ENCODE measurements around the gene KIAA0825.

KIAA0825 gene

DNA sequence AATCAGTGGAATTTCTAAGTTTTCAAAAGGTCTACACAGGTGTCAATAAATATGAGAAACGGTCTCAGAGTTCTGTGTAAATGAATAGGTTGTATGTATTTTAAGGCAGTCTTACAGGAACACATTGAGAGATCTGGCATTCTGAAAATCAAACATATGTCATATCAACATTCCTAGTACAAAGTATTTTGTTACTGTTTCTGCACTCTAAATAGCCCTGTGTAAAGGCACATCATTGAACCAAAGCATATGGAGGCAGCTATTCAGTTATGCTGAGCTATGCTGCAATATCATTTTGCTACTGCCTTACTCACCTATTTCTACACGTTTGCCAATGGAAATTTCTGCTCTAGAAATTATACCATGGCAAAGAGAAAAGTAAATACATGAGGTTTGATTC is 379.1 kb downstream of the KIAA0825 start:
- no peak for DNase-seq (ENCODE audit: extremely low read depth, insufficient read length)

GRCh38 chr5:94234987-94235386 is 383.4 kb downstream of the KIAA0825 start:
- no peak for TF ChIP-seq CTCF (IDR thresholded peaks at IDR 0.05; ENCODE audit: insufficient read depth, low read length, poor library complexity, severe bottlenecking)
- no peak for DNase-seq (ENCODE audit: extremely low read depth, insufficient read length)
- no peaks in the 10 kb centered on the region for H3K27me3 ChIP-seq (replicated peaks; ENCODE audit: control insufficient read depth, insufficient read depth, low read length)
- H3K36me3 ChIP-seq (ENCODE audit: control insufficient read depth, insufficient read depth, low read length): no peaks in the 10 kb centered on the region
- H3K4me3 ChIP-seq (replicated peaks; ENCODE audit: low read depth, low read length): no peak overlapping the region

More for the DNA sequence above, 379.1 kb downstream of the KIAA0825 start:
- Histone ChIP-seq H3K27me3 (replicated peaks; ENCODE audit: control insufficient read depth, insufficient read depth, low read length) (no peaks in the 10 kb centered on the region), H3K36me3 (ENCODE audit: control insufficient read depth, insufficient read depth, low read length) (no peaks in the 10 kb centered on the region), H3K4me3 (replicated peaks; ENCODE audit: low read depth, low read length) (no peak overlapping the region)
- no peak for TF ChIP-seq CTCF (IDR thresholded peaks at IDR 0.05; ENCODE audit: insufficient read depth, low read length, poor library complexity, severe bottlenecking)

- Histone ChIP-seq H3K4me3 (replicated peaks; ENCODE audit: low read depth, low read length) (no peak overlapping the region), H3K27me3 (replicated peaks; ENCODE audit: control insufficient read depth, insufficient read depth, low read length) (no peaks in the 10 kb centered on the region), H3K36me3 (ENCODE audit: control insufficient read depth, insufficient read depth, low read length) (no peaks in the 10 kb centered on the region)
- TF ChIP-seq CTCF (IDR thresholded peaks at IDR 0.05; ENCODE audit: insufficient read depth, low read length, poor library complexity, severe bottlenecking): no peak
- DNase-seq (ENCODE audit: extremely low read depth, insufficient read length): no peak
These were observed 389.6 kb downstream of the KIAA0825 start for GRCh38 chr5:94228791-94229190.

- Histone ChIP-seq H3K36me3 (ENCODE audit: control insufficient read depth, insufficient read depth, low read length) (no peaks in the 10 kb centered on the region), H3K4me3 (replicated peaks; ENCODE audit: low read depth, low read length) (no peak overlapping the region), H3K27me3 (replicated peaks; ENCODE audit: control insufficient read depth, insufficient read depth, low read length) (no peaks in the 10 kb centered on the region)
- no peak for DNase-seq (ENCODE audit: extremely low read depth, insufficient read length)
- no peak for TF ChIP-seq CTCF (IDR thresholded peaks at IDR 0.05; ENCODE audit: insufficient read depth, low read length, poor library complexity, severe bottlenecking)
These were observed 395.2 kb downstream of the KIAA0825 start for GRCh38 chr5:94223235-94223634.

GRCh38 chr5:94218374-94218773 is 400.0 kb downstream of the KIAA0825 start:
- Histone ChIP-seq H3K27me3 (replicated peaks; ENCODE audit: control insufficient read depth, insufficient read depth, low read length) (no peaks in the 10 kb centered on the region), H3K4me3 (replicated peaks; ENCODE audit: low read depth, low read length) (no peak overlapping the region), H3K36me3 (ENCODE audit: control insufficient read depth, insufficient read depth, low read length) (no peaks in the 10 kb centered on the region)
- DNase-seq (ENCODE audit: extremely low read depth, insufficient read length): no peak
- TF ChIP-seq CTCF (IDR thresholded peaks at IDR 0.05; ENCODE audit: insufficient read depth, low read length, poor library complexity, severe bottlenecking): no peak

DNA sequence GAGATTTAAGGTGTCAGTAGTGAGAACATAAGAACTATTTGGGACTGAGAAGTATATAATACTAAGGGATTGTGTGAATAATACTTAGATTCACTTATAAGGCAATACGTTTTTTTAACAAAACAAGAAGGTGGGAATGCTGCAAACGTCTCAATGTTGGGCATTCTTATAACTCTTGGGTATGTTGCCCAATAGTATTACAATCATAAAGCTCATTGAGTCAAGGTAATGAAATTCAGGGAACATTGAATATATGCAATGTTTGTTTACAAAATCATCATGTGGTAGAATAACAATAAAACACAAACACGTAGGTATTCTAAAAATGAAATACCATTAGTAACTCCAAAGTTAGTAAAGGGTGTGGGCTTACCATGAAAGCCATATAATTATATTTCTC is 400.7 kb downstream of the KIAA0825 start:
- no peak for DNase-seq (ENCODE audit: extremely low read depth, insufficient read length)
- TF ChIP-seq CTCF (IDR thresholded peaks at IDR 0.05; ENCODE audit: insufficient read depth, low read length, poor library complexity, severe bottlenecking): no peak
- no peaks in the 10 kb centered on the region for H3K36me3 ChIP-seq (ENCODE audit: control insufficient read depth, insufficient read depth, low read length)

More for the DNA sequence above, 400.7 kb downstream of the KIAA0825 start:
- Histone ChIP-seq H3K4me3 (replicated peaks; ENCODE audit: low read depth, low read length) (no peak overlapping the region), H3K27me3 (replicated peaks; ENCODE audit: control insufficient read depth, insufficient read depth, low read length) (no peaks in the 10 kb centered on the region)

Data from GM06990 (cell line).